HepG2 (cell line): ENCODE data around the gene KLRG1. TPM values are rescaled to one million over a fixed set of nuclear protein-coding genes. Genes with fewer than 3 reads are reported as not detected.

Source experiments
- ATAC-seq: fragments of 200-7000 bp; cut with Tn5 transposase; 3 replicates; pipeline ENCODE4 v1.9.1; 2020; ENCODE audit warnings: mild to moderate bottlenecking, moderate library complexity
- Bru-seq: library from RNA; stranded (reverse); fragments of 400-500 nt; gene quantifications from one replicate; lab custom pipeline; 2021; lab: Mats Ljungman, UMichigan
- BruChase-seq, 2 experiments: library from RNA; stranded (reverse); fragments of 400-500 nt; gene quantifications; one replicate each; lab custom pipeline; 2021; lab: Mats Ljungman, UMichigan
- BruUV-seq: library from RNA; stranded (reverse); fragments of 400-500 nt; replicated peaks from 2 replicates; lab custom pipeline; 2021; lab: Mats Ljungman, UMichigan
- CTCF ChIA-PET: fragments of 300-600 bp; formaldehyde crosslinking; extraction: SDS; loops from one replicate; lab custom pipeline; 2021; ENCODE audit warnings: low total read pairs, inconsistent platforms, low intra/inter-chr PET ratio; lab: Yijun Ruan, JAX
- POLR2A ChIA-PET: fragments of 350-600 bp; sonication (Branson Sonifier 250); formaldehyde crosslinking; loops from one replicate; lab custom pipeline; 2020; ENCODE audit warnings: antibody characterized with exemption, inconsistent platforms; lab: Yijun Ruan, JAX
- DNase-seq: peaks from one replicate; pipeline ENCODE4 v3.0.0-alpha.2; 2015; ENCODE audit warnings: low spot score
- FAIRE-seq: peaks from 3 replicates; lab custom pipeline; 2011; peaks lifted over from hg19 to GRCh38; lab: Jason Lieb, UNC
- H2AFZ ChIP-seq: one replicate; pipeline ENCODE4 v1.6.1; 2011; ENCODE audit warnings: low read length, inconsistent platforms
- H3K27ac ChIP-seq: fragments of 300-600 bp; 3 replicates; pipeline ENCODE4 v1.8.0; 2011; ENCODE audit warnings: mixed run types, mild to moderate bottlenecking, mixed read lengths, low read length, inconsistent platforms; ENCODE audit not compliant: insufficient read depth; ENCODE audit errors: extremely low read length
- H3K27me3 ChIP-seq, 2 experiments: fragments of 200-600 bp in 1 of 2; 2 replicates in 1 of 2; 3 replicates in 1 of 2; pipeline versions ENCODE4 v1.6.0 to v1.8.0; 2011; ENCODE audit warnings: low read length in 2 of 2, mild to moderate bottlenecking in 2 of 2, moderate library complexity in 2 of 2, inconsistent platforms in 1 of 2; ENCODE audit not compliant: insufficient read depth in 2 of 2, control insufficient read depth in 1 of 2
- H3K36me3 ChIP-seq, 2 experiments: fragments of 200-600 bp in 1 of 2; replicated peaks in 1 of 2; 2 replicates in 1 of 2; 3 replicates in 1 of 2; pipeline versions ENCODE4 v1.5.1 to v1.8.0; 2011; ENCODE audit warnings: low read length in 2 of 2, inconsistent platforms in 1 of 2; ENCODE audit not compliant: insufficient read depth in 2 of 2, control insufficient read depth in 1 of 2
- H3K4me1 ChIP-seq: 2 replicates; pipeline ENCODE4 v1.5.1; 2012; ENCODE audit warnings: low read length, inconsistent platforms; ENCODE audit not compliant: insufficient read depth
- H3K4me2 ChIP-seq: 2 replicates; pipeline ENCODE4 v1.6.0; 2011; ENCODE audit warnings: low read depth, low read length, inconsistent platforms
- H3K4me3 ChIP-seq, 3 experiments: fragments of 200-600 bp in 1 of 3; sonication (generic), shearing (Covaris generic) in 1 of 3; replicated peaks in 1 of 3; 2 replicates each; pipeline ENCODE4 v1.5.1; 2011 to 2016; ENCODE audit warnings: low read length in 3 of 3, inconsistent platforms in 2 of 3, low read depth in 2 of 3, mild to moderate bottlenecking in 2 of 3, control low read depth in 1 of 3, mixed read lengths in 1 of 3; ENCODE audit not compliant: insufficient read depth in 1 of 3
- H3K79me2 ChIP-seq: one replicate; pipeline ENCODE4 v1.6.1; 2011; ENCODE audit warnings: low read length, inconsistent platforms; ENCODE audit not compliant: insufficient read depth
- H3K9ac ChIP-seq: 2 replicates; pipeline ENCODE4 v1.6.0; 2011; ENCODE audit warnings: mild to moderate bottlenecking, low read depth, low read length, inconsistent platforms; ENCODE audit not compliant: insufficient read depth
- H3K9me3 ChIP-seq: 2 replicates; pipeline ENCODE4 v1.5.1; 2012; ENCODE audit warnings: mild to moderate bottlenecking, low read length
- H4K20me1 ChIP-seq: 2 replicates; pipeline ENCODE4 v1.6.0; 2011; ENCODE audit warnings: inconsistent platforms, mild to moderate bottlenecking, low read length, moderate library complexity; ENCODE audit not compliant: insufficient read depth
- ATAD3A ChIP-seq: sonication (generic); formaldehyde crosslinking; IDR thresholded peaks from 2 replicates; pipeline ENCODE4 v1.4.0; 2020; ENCODE audit warnings: missing genetic modification reagents
- FOXC1 ChIP-seq: sonication (generic); formaldehyde crosslinking; IDR thresholded peaks from 2 replicates; pipeline ENCODE4 v1.8.0; 2022; ENCODE audit warnings: mild to moderate bottlenecking, missing genetic modification reagents, borderline replicate concordance
- MAFF ChIP-seq: IDR thresholded peaks from 2 replicates; pipeline ENCODE4 v1.6.1; 2011; ENCODE audit warnings: low read depth, low read length, improper control_type of control experiment
- TEAD2 ChIP-seq: sonication (generic); formaldehyde crosslinking; IDR thresholded peaks from 2 replicates; pipeline ENCODE4 v1.9.0; 2021; ENCODE audit warnings: missing genetic modification reagents
- ZGPAT ChIP-seq: IDR thresholded peaks from 2 replicates; pipeline ENCODE4 v1.6.1; 2016; ENCODE audit warnings: mild to moderate bottlenecking
- ZNF142 ChIP-seq: sonication (generic); formaldehyde crosslinking; IDR thresholded peaks from 2 replicates; pipeline ENCODE4 v1.4.0; 2020; ENCODE audit warnings: missing genetic modification reagents
- WGBS: methylation state at CpG from one replicate; pipeline ENCODE4 v1.1.6; 2017; ENCODE audit warnings: low lambda C conversion rate; 5-methylcytosine and 5-hydroxymethylcytosine counted together
- in situ Hi-C: cut with HindIII; loops from 2 replicates; pipeline ENCODE4 v1.10.0; 2017; ENCODE audit warnings: low pct_unique_long_range_greater_than_20kb; ENCODE audit not compliant: extremely low pct_ligation_motif_present
- intact Hi-C: fragments of 100-400 bp; cut with micrococcal nuclease; formaldehyde crosslinking; loops from one replicate; pipeline ENCODE4 v1.10.0; 2022; ENCODE audit not compliant: unreplicated experiment
- long read RNA-seq, 2 experiments: library from RNA in 1 of 2; library from polyadenylated mRNA in 1 of 2; stranded (forward) in 1 of 2; unstranded in 1 of 2; transcript quantifications; one replicate each; pipeline ENCODE4 v2.0.0, GENCODE V29; 2019 to 2022
- polyA minus RNA-seq, 3 experiments: library from RNA; depleted of rRNA, polyadenylated mRNA; stranded (reverse); fragments of >200 nt; gene quantifications; 2 replicates each; pipeline ENCODE4 v1.2.3, GENCODE V29; 2011; ENCODE audit warnings: low replicate concordance in 1 of 3
- polyA plus RNA-seq, 8 experiments: library from polyadenylated mRNA; depleted of rRNA in 3 of 8; stranded (reverse) in 7 of 8; unstranded in 1 of 8; fragments of >200 nt; fragmentation: Illumina TruSeq in 4 of 8; extraction: Trizol in 4 of 8; gene quantifications; 2 replicates each; pipeline versions ENCODE4 v1.2.1 to v1.2.3, GENCODE V29; 2011 to 2016; ENCODE audit warnings: low read depth in 4 of 8, missing spikeins in 1 of 8, mixed read lengths in 1 of 8; ENCODE audit not compliant: insufficient read depth in 1 of 8
- total RNA-seq, 5 experiments: library from RNA; depleted of rRNA; stranded (reverse); fragments of >200 nt; fragmentation: Illumina TruSeq; extraction: Trizol; gene quantifications; 2 replicates each; pipeline ENCODE4 v1.2.3, GENCODE V29; 2016; ENCODE audit warnings: low read depth in 1 of 5

KLRG1 gene
- 1.2 and 1.6 TPM in 2 replicates for total RNA-seq (2016; rRNA removed; fragmentation: Illumina TruSeq; extraction: Trizol)
- 1.3 TPM in 1 of 2 replicates, not detected in the other for total RNA-seq (2016; cell fraction: cytosol; rRNA removed; fragmentation: Illumina TruSeq; extraction: Trizol; ENCODE audit: low read depth)
- 0.91 and 1.3 TPM in 2 replicates for total RNA-seq (2016; cell fraction: insoluble cytoplasmic fraction; rRNA removed; fragmentation: Illumina TruSeq; extraction: Trizol)
- 0.87 and 1.3 TPM in 2 replicates for total RNA-seq (2016; cell fraction: membrane; rRNA removed; fragmentation: Illumina TruSeq; extraction: Trizol)
- total RNA-seq (2016; cell fraction: nucleus; rRNA removed; fragmentation: Illumina TruSeq; extraction: Trizol): 1.4 and 1.8 TPM in 2 replicates
- polyA plus RNA-seq (2011; rRNA removed): 0.51 and 1.7 TPM in 2 replicates
- polyA plus RNA-seq (2011; cell fraction: cytosol; rRNA removed): 0.52 and 0.58 TPM in 2 replicates
- 0.66 and 1.4 TPM in 2 replicates for polyA plus RNA-seq (2011; cell fraction: nucleus; rRNA removed)
- polyA plus RNA-seq (2012): 0.49 and 0.91 TPM in 2 replicates
- polyA plus RNA-seq (2016; cell fraction: cytosol; fragmentation: Illumina TruSeq; extraction: Trizol; ENCODE audit: low read depth): 0.19 and 0.29 TPM in 2 replicates
- 1.1 and 1.9 TPM in 2 replicates for polyA plus RNA-seq (2016; cell fraction: insoluble cytoplasmic fraction; fragmentation: Illumina TruSeq; extraction: Trizol; ENCODE audit: low read depth)
- polyA plus RNA-seq (2016; cell fraction: membrane; fragmentation: Illumina TruSeq; extraction: Trizol; ENCODE audit: low read depth): 1.2 TPM in 2 replicates
- polyA plus RNA-seq (2016; cell fraction: nucleus; fragmentation: Illumina TruSeq; extraction: Trizol; ENCODE audit: insufficient read depth, low read depth): 0.57 and 1.5 TPM in 2 replicates
- 0.56 and 1.6 TPM in 2 replicates for polyA minus RNA-seq (2011; rRNA and poly(A)+ RNA removed; ENCODE audit: low replicate concordance)
- 0.69 TPM in 1 of 2 replicates, not detected in the other for polyA minus RNA-seq (2011; cell fraction: cytosol; rRNA and poly(A)+ RNA removed)
- polyA minus RNA-seq (2011; cell fraction: nucleus; rRNA and poly(A)+ RNA removed): 0.64 and 0.87 TPM in 2 replicates
- Bru-seq, nascent RNA: percentile 27 among the genes with signal in this experiment
- percentile 30 among the genes with signal in this experiment for BruChase-seq, experiment 1, labeled RNA remaining after a 6-hour chase
- BruChase-seq, experiment 2, labeled RNA remaining after a 2-hour chase: percentile 47 among the genes with signal in this experiment
- long read RNA-seq, experiment 1, partial matches to known transcripts: 0 of 1 reads
- long read RNA-seq, experiment 1, other reads (novel, unspliced or antisense): 1 of 1 reads
- long read RNA-seq, experiment 2, partial matches to known transcripts: 0 of 1 reads
- long read RNA-seq, experiment 2, other reads (novel, unspliced or antisense): 1 of 1 reads

- no peak for FAIRE-seq
- in situ Hi-C loops: no loop called here
- CTCF ChIA-PET: no interaction called here
- TF ChIP-seq TEAD2 (CRISPR knock-in tag) (no peak), ATAD3A (CRISPR knock-in tag) (no peak), FOXC1 (CRISPR knock-in tag) (no peak), MAFF (no peak), ZNF142 (CRISPR knock-in tag) (no peak), ZGPAT (CRISPR knock-in tag) (no peak)
These were observed at the start of gene KLRG1 for GRCh38 chr12:8989413-8989812. Gene KLRG1, plus strand, starts transcription at chr12:8989546. Its CDS starts 90 bp downstream, at chr12:8989636.

More at GRCh38 chr12:8989413-8989812, at the start of gene KLRG1:
- DNase-seq: no peak
- no peaks in the 10 kb centered on the region for H4K20me1 ChIP-seq
- no peaks in the 10 kb centered on the region for H3K9me3 ChIP-seq
- WGBS: 55% methylated on average over 2 of the region's 2 CpGs
- H3K9ac ChIP-seq: no peak within 1 kb of the TSS
- H3K79me2 ChIP-seq: no peaks in the 10 kb centered on the region
- no peak within 1 kb of the TSS for H3K27ac ChIP-seq
- peaks cover 12% of the 10 kb centered on the region for H3K4me1 ChIP-seq
- no TSS peak for BruUV-seq
- POLR2A ChIA-PET: no interaction called here
- ATAC-seq: no peak
- no peak within 1 kb of the TSS for H3K4me2 ChIP-seq
- no peaks in the 10 kb centered on the region for H3K27me3 ChIP-seq
- no peaks in the 10 kb centered on the region; a peak in 1 of 5 replicates for H3K36me3 ChIP-seq
- intact Hi-C loops: loop anchor here (5.0 kb wide), 1 partner anchor 43 kb away; no protein-coding TSS in a partner anchor
- H3K4me3 ChIP-seq: no peak within 1 kb of the TSS
- H2AFZ ChIP-seq: no peak within 1 kb of the TSS
